Activated naive CD4-positive, alpha-beta T cell treated with anti-CD3 and anti-CD28 coated beads, Interleukin-2, amount 10 ng/mL, durations not matched to agents 7 days and 5 days (primary cell): ENCODE data around the gene HDAC11.
A peak's percentile ranks its signal among the peaks of the same experiment; 100 is the strongest.

Source experiments
- CTCF ChIA-PET: fragments of 350-600 bp; sonication (Branson Sonifier 250); formaldehyde crosslinking; loops from one replicate; lab custom pipeline; 2021; ENCODE audit warnings: antibody characterized with exemption; lab: Charles Lee
- DNase-seq: peaks from one replicate; pipeline ENCODE4 v3.0.0-alpha.2; 2020
- H3K27ac Mint-ChIP-seq: one replicate; pipeline ENCODE4 v1.8.0; 2021; ENCODE audit warnings: mild to moderate bottlenecking, moderate library complexity, mixed read lengths
- H3K27me3 Mint-ChIP-seq: one replicate; pipeline ENCODE4 v1.8.0; 2021; ENCODE audit warnings: mild to moderate bottlenecking, mixed read lengths
- H3K36me3 Mint-ChIP-seq: one replicate; pipeline ENCODE4 v1.8.0; 2021; ENCODE audit warnings: mixed read lengths
- H3K4me1 Mint-ChIP-seq: one replicate; pipeline ENCODE4 v1.8.0; 2021; ENCODE audit warnings: mixed read lengths
- H3K4me3 Mint-ChIP-seq: one replicate; pipeline ENCODE4 v1.8.0; 2021; ENCODE audit warnings: mild to moderate bottlenecking, moderate library complexity, mixed read lengths
- H3K9me3 Mint-ChIP-seq: one replicate; pipeline ENCODE4 v1.8.0; 2021; ENCODE audit warnings: mixed read lengths

The HDAC11 gene

GRCh38 chr3:13547591-13548371 lies 67.7 kb downstream of the HDAC11 start:
- Mint-ChIP-seq H3K27ac (no peak overlapping the region), H3K4me1 (peaks cover 33% of the 10 kb centered on the region), H3K4me3 (no peak overlapping the region), H3K27me3 (peaks cover 91% of the 10 kb centered on the region), H3K36me3 (no peaks in the 10 kb centered on the region), H3K9me3 (peaks cover 2% of the 10 kb centered on the region)
- CTCF ChIA-PET: no interaction called here
- DNase-seq: no peak

- Mint-ChIP-seq H3K4me1 (peaks cover 30% of the 10 kb centered on the region), H3K27ac (no peak within 1 kb of the TSS), H3K9me3 (no peaks in the 10 kb centered on the region), H3K27me3 (peaks cover 93% of the 10 kb centered on the region), H3K4me3 (peak within 1 kb of the TSS; percentile 27), H3K36me3 (no peaks in the 10 kb centered on the region)
- DNase-seq: no peak
- CTCF ChIA-PET: no interaction called here
Measured at GRCh38 chr3:13548696-13549622, 68.9 kb downstream of the HDAC11 start, which contains the start of gene FBLN2. TSS of gene FBLN2 (plus strand) at chr3:13549125. CDS start at chr3:13570356, 21,231 bp downstream.

- peaks cover 21% of the 10 kb centered on the region for H3K4me1 Mint-ChIP-seq
- DNase-seq: no peak
Measured at GRCh38 chr3:13549623-13550422, 69.7 kb downstream of the HDAC11 start.

GRCh38 chr3:13550423-13550690 lies 70.3 kb downstream of the HDAC11 start:
- H3K4me3 Mint-ChIP-seq: no peak overlapping the region
- no peaks in the 10 kb centered on the region for H3K9me3 Mint-ChIP-seq
- H3K36me3 Mint-ChIP-seq: no peaks in the 10 kb centered on the region
- no peak for DNase-seq
- CTCF ChIA-PET: no interaction called here
- H3K4me1 Mint-ChIP-seq: peaks cover 16% of the 10 kb centered on the region
- peaks cover 86% of the 10 kb centered on the region for H3K27me3 Mint-ChIP-seq
- no peak overlapping the region for H3K27ac Mint-ChIP-seq

More at GRCh38 chr3:13549623-13550422, 69.7 kb downstream of the HDAC11 start:
- peaks cover 91% of the 10 kb centered on the region for H3K27me3 Mint-ChIP-seq
- no peak overlapping the region for H3K27ac Mint-ChIP-seq
- H3K4me3 Mint-ChIP-seq: peak overlapping the region; percentile 27
- CTCF ChIA-PET: no interaction called here
- H3K9me3 Mint-ChIP-seq: no peaks in the 10 kb centered on the region
- no peaks in the 10 kb centered on the region for H3K36me3 Mint-ChIP-seq

- H3K9me3 Mint-ChIP-seq: no peaks in the 10 kb centered on the region
- H3K4me3 Mint-ChIP-seq: no peak overlapping the region
- CTCF ChIA-PET: no interaction called here
- DNase-seq: no peak
- H3K27ac Mint-ChIP-seq: no peak overlapping the region
- H3K4me1 Mint-ChIP-seq: peaks cover 12% of the 10 kb centered on the region
- H3K27me3 Mint-ChIP-seq: peaks cover 81% of the 10 kb centered on the region
- H3K36me3 Mint-ChIP-seq: no peaks in the 10 kb centered on the region
Measured at GRCh38 chr3:13550791-13551360, 70.8 kb downstream of the HDAC11 start.

GRCh38 chr3:13552857-13553652 lies 72.9 kb downstream of the HDAC11 start:
- Mint-ChIP-seq H3K4me1 (peaks cover 10% of the 10 kb centered on the region), H3K4me3 (no peak overlapping the region)

GRCh38 chr3:13553686-13554085 lies 73.6 kb downstream of the HDAC11 start:
- Mint-ChIP-seq H3K4me1 (peaks cover 6% of the 10 kb centered on the region), H3K4me3 (no peak overlapping the region), H3K27me3 (peaks cover 72% of the 10 kb centered on the region), H3K27ac (no peak overlapping the region), H3K9me3 (no peaks in the 10 kb centered on the region), H3K36me3 (no peaks in the 10 kb centered on the region)
- CTCF ChIA-PET: no interaction called here
- DNase-seq: no peak

More at GRCh38 chr3:13552857-13553652, 72.9 kb downstream of the HDAC11 start:
- Mint-ChIP-seq H3K36me3 (no peaks in the 10 kb centered on the region), H3K27ac (no peak overlapping the region), H3K9me3 (no peaks in the 10 kb centered on the region), H3K27me3 (peaks cover 77% of the 10 kb centered on the region)
- CTCF ChIA-PET: no interaction called here
- no peak for DNase-seq

- no peak for DNase-seq
- peaks cover 75% of the 10 kb centered on the region for H3K27me3 Mint-ChIP-seq
- no peaks in the 10 kb centered on the region for H3K4me1 Mint-ChIP-seq
- no peaks in the 10 kb centered on the region for H3K9me3 Mint-ChIP-seq
- no peak overlapping the region for H3K27ac Mint-ChIP-seq
- no peak overlapping the region for H3K4me3 Mint-ChIP-seq
- CTCF ChIA-PET: interaction anchor here (0.6 kb wide), 1 partner anchor 55 kb away, joined by 3 read pairs; no protein-coding TSS in a partner anchor
- H3K36me3 Mint-ChIP-seq: no peaks in the 10 kb centered on the region
Measured at GRCh38 chr3:13555753-13556152, 75.6 kb downstream of the HDAC11 start.
